H1 (cell line): ENCODE data around the gene MYO9A.

ENCODE experiments used
- EP300 ChIP-seq, 2 experiments: IDR thresholded peaks; 1 replicate in 1 of 2; 2 replicates in 1 of 2; pipeline ENCODE4 v1.6.1; 2011 to 2012; ENCODE audit warnings: low read depth in 2 of 2, low read length in 2 of 2, mild to moderate bottlenecking in 2 of 2, borderline replicate concordance in 1 of 2, inconsistent platforms in 1 of 2, moderate library complexity in 1 of 2
- EZH2 ChIP-seq: fragments of 200-600 bp; sonication (generic); IDR thresholded peaks from 2 replicates; pipeline ENCODE4 v1.7.1; 2012; ENCODE audit warnings: low read depth, mild to moderate bottlenecking, moderate library complexity, low read length, inconsistent platforms; ENCODE audit not compliant: severe bottlenecking
- SIN3A ChIP-seq, 2 experiments: IDR thresholded peaks in 1 of 2; conservative IDR thresholded peaks in 1 of 2; 2 replicates each; pipeline ENCODE4 v1.6.1; 2011 to 2012; ENCODE audit warnings: low read length in 2 of 2, improper control_type of control experiment in 1 of 2, low read depth in 1 of 2, mild to moderate bottlenecking in 1 of 2
- TF ChIP-seq, protein P1 (sequence below), 3 experiments: IDR thresholded peaks; 1 replicate in 2 of 3; 2 replicates in 1 of 3; pipeline versions ENCODE4 v1.5.1 to v1.6.1; 2011; ENCODE audit warnings: low read length in 3 of 3, mild to moderate bottlenecking in 3 of 3, inconsistent platforms in 2 of 3, low read depth in 1 of 3, moderate library complexity in 1 of 3; ENCODE audit not compliant: insufficient read depth in 1 of 3; ENCODE audit errors: control extremely low read depth in 1 of 3

DNA sequence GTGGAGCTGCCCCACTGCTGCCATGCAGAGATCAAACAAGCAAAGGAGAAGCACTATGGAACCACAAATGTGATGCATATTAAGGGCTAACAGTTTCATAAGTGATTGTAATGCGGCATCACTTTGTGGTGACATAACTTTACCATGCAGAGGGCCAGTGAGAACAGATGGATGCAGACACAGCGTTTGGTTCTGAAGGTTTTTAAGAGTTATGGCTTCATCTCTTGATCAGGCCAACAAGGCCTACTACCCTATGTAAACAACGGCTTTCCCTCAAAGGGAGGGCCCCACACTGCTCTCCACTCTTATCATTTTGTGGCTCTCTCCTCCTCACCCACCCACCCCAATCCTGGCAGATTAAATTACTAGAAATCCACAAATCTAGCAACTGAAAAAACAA, 294.1 kb downstream of the MYO9A start:
- no peak for TF ChIP-seq SIN3A (conservative IDR thresholded peaks at IDR 0.05 in 1 of 2, IDR thresholded peaks at IDR 0.05 in 1 of 2; ENCODE audit: low read depth in 1 of 2, low read length in 2 of 2)
- no peak for TF ChIP-seq EP300 (IDR thresholded peaks at IDR 0.05; ENCODE audit: borderline replicate concordance in 1 of 2, low read depth in 2 of 2, low read length in 2 of 2)
- TF ChIP-seq, protein P1, sequence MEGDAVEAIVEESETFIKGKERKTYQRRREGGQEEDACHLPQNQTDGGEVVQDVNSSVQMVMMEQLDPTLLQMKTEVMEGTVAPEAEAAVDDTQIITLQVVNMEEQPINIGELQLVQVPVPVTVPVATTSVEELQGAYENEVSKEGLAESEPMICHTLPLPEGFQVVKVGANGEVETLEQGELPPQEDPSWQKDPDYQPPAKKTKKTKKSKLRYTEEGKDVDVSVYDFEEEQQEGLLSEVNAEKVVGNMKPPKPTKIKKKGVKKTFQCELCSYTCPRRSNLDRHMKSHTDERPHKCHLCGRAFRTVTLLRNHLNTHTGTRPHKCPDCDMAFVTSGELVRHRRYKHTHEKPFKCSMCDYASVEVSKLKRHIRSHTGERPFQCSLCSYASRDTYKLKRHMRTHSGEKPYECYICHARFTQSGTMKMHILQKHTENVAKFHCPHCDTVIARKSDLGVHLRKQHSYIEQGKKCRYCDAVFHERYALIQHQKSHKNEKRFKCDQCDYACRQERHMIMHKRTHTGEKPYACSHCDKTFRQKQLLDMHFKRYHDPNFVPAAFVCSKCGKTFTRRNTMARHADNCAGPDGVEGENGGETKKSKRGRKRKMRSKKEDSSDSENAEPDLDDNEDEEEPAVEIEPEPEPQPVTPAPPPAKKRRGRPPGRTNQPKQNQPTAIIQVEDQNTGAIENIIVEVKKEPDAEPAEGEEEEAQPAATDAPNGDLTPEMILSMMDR (IDR thresholded peaks at IDR 0.05; ENCODE audit: control extremely low read depth in 1 of 3, insufficient read depth in 1 of 3, low read depth in 1 of 3, low read length in 3 of 3) = no peak
- no peak for TF ChIP-seq EZH2
